Uterus (tissue), 2 donors: ENCODE data around the gene TARS3.

Experiments used
- POLR2A ChIP-seq, 2 donors: fragments of 450-650 bp; IDR thresholded peaks; one replicate each; pipeline ENCODE4 v1.6.1; 2016; ENCODE audit warnings: antibody characterized with exemption in 2 of 2, mild to moderate bottlenecking in 1 of 2, moderate library complexity in 1 of 2
- TF ChIP-seq, protein P1 (sequence below), 4 experiments: fragments of 200-600 bp in 2 of 4; fragments of 450-650 bp in 2 of 4; sonication (generic) in 2 of 4; IDR thresholded peaks; one replicate each; pipeline ENCODE4 v1.5.1; 2016 to 2019; ENCODE audit warnings: antibody characterized with exemption in 4 of 4, mild to moderate bottlenecking in 2 of 4, moderate library complexity in 1 of 4

DNA sequence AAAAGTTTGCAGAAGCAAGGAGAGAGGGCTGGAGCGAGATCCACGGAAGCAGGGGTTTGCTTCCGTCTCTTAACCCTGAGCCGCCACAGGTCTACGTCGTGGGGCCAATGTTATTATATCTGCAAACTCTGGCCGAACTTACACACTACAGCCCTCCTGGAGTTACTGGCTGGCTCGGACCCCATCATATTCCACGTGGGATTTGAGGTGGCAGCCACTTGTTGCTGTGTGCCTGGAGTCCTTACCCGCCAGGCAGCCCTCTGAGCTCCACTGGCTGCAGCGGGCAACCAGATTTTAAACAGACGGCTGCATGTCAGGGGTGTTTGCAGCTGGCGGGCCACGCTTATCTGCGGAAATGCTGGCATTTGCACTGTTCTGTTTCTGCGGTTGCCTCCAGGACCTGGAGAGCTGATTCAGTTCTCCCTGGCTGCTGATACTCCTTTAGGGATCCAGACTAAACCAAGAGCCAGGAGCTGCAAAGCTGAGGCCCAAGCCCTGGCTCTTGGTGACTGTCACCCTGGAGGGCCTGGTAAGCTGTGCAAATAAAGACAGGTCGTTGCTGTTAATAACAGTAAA, 106.8 kb downstream of the TARS3 start:
- TF ChIP-seq, protein P1, sequence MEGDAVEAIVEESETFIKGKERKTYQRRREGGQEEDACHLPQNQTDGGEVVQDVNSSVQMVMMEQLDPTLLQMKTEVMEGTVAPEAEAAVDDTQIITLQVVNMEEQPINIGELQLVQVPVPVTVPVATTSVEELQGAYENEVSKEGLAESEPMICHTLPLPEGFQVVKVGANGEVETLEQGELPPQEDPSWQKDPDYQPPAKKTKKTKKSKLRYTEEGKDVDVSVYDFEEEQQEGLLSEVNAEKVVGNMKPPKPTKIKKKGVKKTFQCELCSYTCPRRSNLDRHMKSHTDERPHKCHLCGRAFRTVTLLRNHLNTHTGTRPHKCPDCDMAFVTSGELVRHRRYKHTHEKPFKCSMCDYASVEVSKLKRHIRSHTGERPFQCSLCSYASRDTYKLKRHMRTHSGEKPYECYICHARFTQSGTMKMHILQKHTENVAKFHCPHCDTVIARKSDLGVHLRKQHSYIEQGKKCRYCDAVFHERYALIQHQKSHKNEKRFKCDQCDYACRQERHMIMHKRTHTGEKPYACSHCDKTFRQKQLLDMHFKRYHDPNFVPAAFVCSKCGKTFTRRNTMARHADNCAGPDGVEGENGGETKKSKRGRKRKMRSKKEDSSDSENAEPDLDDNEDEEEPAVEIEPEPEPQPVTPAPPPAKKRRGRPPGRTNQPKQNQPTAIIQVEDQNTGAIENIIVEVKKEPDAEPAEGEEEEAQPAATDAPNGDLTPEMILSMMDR (IDR thresholded peaks at IDR 0.05) = no peak
- TF ChIP-seq POLR2A (IDR thresholded peaks at IDR 0.05) = no peak
